ENCODE data around the gene PFDN2.

Gene PFDN2

GRCh38 chr1:161099090-161099802 lies 18.6 kb downstream of the PFDN2 start:
- Mint-ChIP-seq H3K9me3 (no peaks in the 10 kb centered on the region), H3K36me3 (peaks cover 3% of the 10 kb centered on the region), H3K4me3 (peak overlapping the region; percentile 92), H3K4me1 (peaks cover 31% of the 10 kb centered on the region), H3K27ac (peak overlapping the region; percentile 24), H3K27me3 (no peaks in the 10 kb centered on the region)
- DNase-seq (ENCODE audit: low spot score in 2 of 2) (no peak), ATAC-seq (ENCODE audit: low read depth) (no peak)

- Mint-ChIP-seq H3K4me3 (peak within 1 kb of the TSS; percentile 92), H3K27me3 (no peaks in the 10 kb centered on the region), H3K4me1 (peaks cover 29% of the 10 kb centered on the region), H3K36me3 (peaks cover 3% of the 10 kb centered on the region), H3K27ac (peak within 1 kb of the TSS; percentile 100), H3K9me3 (no peaks in the 10 kb centered on the region)
- ATAC-seq (ENCODE audit: low read depth) (peak; percentile 86), DNase-seq (ENCODE audit: low spot score in 2 of 2) (peak; percentile 64 to 66)
These were observed 19.4 kb downstream of the PFDN2 start, which contains the start of gene KLHDC9 for GRCh38 chr1:161098210-161099068. Gene KLHDC9, plus strand, starts transcription at chr1:161098361. Its CDS starts 175 bp downstream, at chr1:161098536.

GRCh38 chr1:161096530-161096929 lies 21.3 kb downstream of the PFDN2 start:
- H3K36me3 Mint-ChIP-seq: no peaks in the 10 kb centered on the region
- ATAC-seq (ENCODE audit: low read depth) (no peak), DNase-seq (ENCODE audit: low spot score in 2 of 2) (no peak)
- peaks cover 29% of the 10 kb centered on the region for H3K4me1 Mint-ChIP-seq
- no peaks in the 10 kb centered on the region for H3K27me3 Mint-ChIP-seq
- peak overlapping the region; percentile 100 for H3K27ac Mint-ChIP-seq
- peak overlapping the region; percentile 11 for H3K4me3 Mint-ChIP-seq
- no peaks in the 10 kb centered on the region for H3K9me3 Mint-ChIP-seq

GRCh38 chr1:161096015-161096414 lies 21.8 kb downstream of the PFDN2 start:
- DNase-seq (ENCODE audit: low spot score in 2 of 2) (no peak), ATAC-seq (ENCODE audit: low read depth) (no peak)
- H3K36me3 Mint-ChIP-seq: no peaks in the 10 kb centered on the region
- H3K9me3 Mint-ChIP-seq: no peaks in the 10 kb centered on the region
- peaks cover 29% of the 10 kb centered on the region for H3K4me1 Mint-ChIP-seq
- no peak overlapping the region for H3K4me3 Mint-ChIP-seq
- H3K27ac Mint-ChIP-seq: peak overlapping the region; percentile 100
- no peaks in the 10 kb centered on the region for H3K27me3 Mint-ChIP-seq

- Mint-ChIP-seq H3K4me3 (no peak overlapping the region), H3K9me3 (no peaks in the 10 kb centered on the region), H3K36me3 (no peaks in the 10 kb centered on the region), H3K4me1 (peaks cover 29% of the 10 kb centered on the region), H3K27ac (no peak overlapping the region), H3K27me3 (no peaks in the 10 kb centered on the region)
- ATAC-seq (ENCODE audit: low read depth) (no peak), DNase-seq (ENCODE audit: low spot score in 2 of 2) (no peak)
These were observed 22.6 kb downstream of the PFDN2 start for GRCh38 chr1:161095230-161095629.

GRCh38 chr1:161094481-161094880 lies 23.4 kb downstream of the PFDN2 start:
- Mint-ChIP-seq H3K9me3 (no peaks in the 10 kb centered on the region), H3K4me3 (no peak overlapping the region), H3K27me3 (no peaks in the 10 kb centered on the region), H3K27ac (no peak overlapping the region), H3K4me1 (peaks cover 29% of the 10 kb centered on the region), H3K36me3 (no peaks in the 10 kb centered on the region)
- no peak for ATAC-seq (ENCODE audit: low read depth)
- DNase-seq (ENCODE audit: low spot score in 2 of 2): no peak

- Mint-ChIP-seq H3K4me3 (no peak overlapping the region), H3K27ac (no peak overlapping the region), H3K27me3 (no peaks in the 10 kb centered on the region), H3K9me3 (no peaks in the 10 kb centered on the region), H3K36me3 (no peaks in the 10 kb centered on the region), H3K4me1 (peaks cover 19% of the 10 kb centered on the region)
- DNase-seq (ENCODE audit: low spot score in 2 of 2): no peak
- no peak for ATAC-seq (ENCODE audit: low read depth)
These were observed 25.2 kb downstream of the PFDN2 start for GRCh38 chr1:161092621-161093028.

GRCh38 chr1:161091796-161092507 lies 25.9 kb downstream of the PFDN2 start:
- Mint-ChIP-seq H3K36me3 (no peaks in the 10 kb centered on the region), H3K4me3 (no peak overlapping the region), H3K4me1 (peaks cover 12% of the 10 kb centered on the region), H3K27ac (no peak overlapping the region), H3K27me3 (no peaks in the 10 kb centered on the region), H3K9me3 (no peaks in the 10 kb centered on the region)
- ATAC-seq (ENCODE audit: low read depth) (no peak), DNase-seq (ENCODE audit: low spot score in 2 of 2) (no peak)

- no peaks in the 10 kb centered on the region for H3K36me3 Mint-ChIP-seq
- peaks cover 5% of the 10 kb centered on the region for H3K4me1 Mint-ChIP-seq
- no peaks in the 10 kb centered on the region for H3K27me3 Mint-ChIP-seq
- no peak overlapping the region for H3K27ac Mint-ChIP-seq
- ATAC-seq (ENCODE audit: low read depth) (no peak), DNase-seq (ENCODE audit: low spot score in 2 of 2) (no peak)
- H3K4me3 Mint-ChIP-seq: no peak overlapping the region
- no peaks in the 10 kb centered on the region for H3K9me3 Mint-ChIP-seq
These were observed 26.7 kb downstream of the PFDN2 start for GRCh38 chr1:161091093-161091492.

- Mint-ChIP-seq H3K4me1 (peaks cover 2% of the 10 kb centered on the region), H3K27ac (no peak overlapping the region), H3K9me3 (no peaks in the 10 kb centered on the region), H3K36me3 (no peaks in the 10 kb centered on the region), H3K27me3 (no peaks in the 10 kb centered on the region), H3K4me3 (no peak overlapping the region)
- no peak for DNase-seq (ENCODE audit: low spot score in 2 of 2)
- ATAC-seq (ENCODE audit: low read depth): no peak
These were observed 27.2 kb downstream of the PFDN2 start for GRCh38 chr1:161090617-161091016.

GRCh38 chr1:161089938-161090337 lies 27.9 kb downstream of the PFDN2 start:
- Mint-ChIP-seq H3K9me3 (no peaks in the 10 kb centered on the region), H3K27me3 (no peaks in the 10 kb centered on the region), H3K27ac (no peak overlapping the region), H3K36me3 (no peaks in the 10 kb centered on the region), H3K4me1 (no peaks in the 10 kb centered on the region), H3K4me3 (no peak overlapping the region)
- no peak for ATAC-seq (ENCODE audit: low read depth)
- DNase-seq (ENCODE audit: low spot score in 2 of 2): no peak

GRCh38 chr1:161089251-161089924 lies 28.4 kb downstream of the PFDN2 start, which contains the start of gene NECTIN4:
Gene NECTIN4, minus strand, starts transcription at chr1:161089558. Its CDS starts 262 bp downstream, at chr1:161089296.
- Mint-ChIP-seq H3K27me3 (no peaks in the 10 kb centered on the region), H3K36me3 (no peaks in the 10 kb centered on the region), H3K9me3 (no peaks in the 10 kb centered on the region), H3K4me1 (no peaks in the 10 kb centered on the region), H3K27ac (no peak within 1 kb of the TSS), H3K4me3 (no peak within 1 kb of the TSS)
- no peak for ATAC-seq (ENCODE audit: low read depth)
- DNase-seq (ENCODE audit: low spot score in 2 of 2): no peak

GRCh38 chr1:161088587-161089110 lies 29.2 kb downstream of the PFDN2 start:
- Mint-ChIP-seq H3K4me1 (no peaks in the 10 kb centered on the region), H3K9me3 (no peaks in the 10 kb centered on the region)
- ATAC-seq (ENCODE audit: low read depth): no peak

More at GRCh38 chr1:161088587-161089110, 29.2 kb downstream of the PFDN2 start:
- Mint-ChIP-seq H3K36me3 (no peaks in the 10 kb centered on the region), H3K27ac (no peak overlapping the region), H3K4me3 (no peak overlapping the region), H3K27me3 (no peaks in the 10 kb centered on the region)
- DNase-seq (ENCODE audit: low spot score in 2 of 2): no peak
